Suprapubic skin (tissue), 3 donors: ENCODE results near the gene IFI35.

Experiments
- EP300 ChIP-seq: sonication (generic); formaldehyde crosslinking; IDR thresholded peaks from one replicate; pipeline ENCODE4 v1.6.1; 2017; ENCODE audit warnings: antibody characterized with exemption
- POLR2A ChIP-seq, 2 donors: fragments of 450-650 bp; IDR thresholded peaks; one replicate each; pipeline ENCODE4 v1.6.1; 2017; ENCODE audit warnings: antibody characterized with exemption in 2 of 2, mild to moderate bottlenecking in 2 of 2, moderate library complexity in 2 of 2
- TF ChIP-seq, protein P1 (sequence below), 2 donors: fragments of 200-600 bp in 1 of 2; fragments of 450-650 bp in 1 of 2; sonication (generic) in 1 of 2; IDR thresholded peaks; one replicate each; pipeline ENCODE4 v1.5.1; 2016 to 2019; ENCODE audit warnings: antibody characterized with exemption in 2 of 2, mild to moderate bottlenecking in 1 of 2, moderate library complexity in 1 of 2

DNA sequence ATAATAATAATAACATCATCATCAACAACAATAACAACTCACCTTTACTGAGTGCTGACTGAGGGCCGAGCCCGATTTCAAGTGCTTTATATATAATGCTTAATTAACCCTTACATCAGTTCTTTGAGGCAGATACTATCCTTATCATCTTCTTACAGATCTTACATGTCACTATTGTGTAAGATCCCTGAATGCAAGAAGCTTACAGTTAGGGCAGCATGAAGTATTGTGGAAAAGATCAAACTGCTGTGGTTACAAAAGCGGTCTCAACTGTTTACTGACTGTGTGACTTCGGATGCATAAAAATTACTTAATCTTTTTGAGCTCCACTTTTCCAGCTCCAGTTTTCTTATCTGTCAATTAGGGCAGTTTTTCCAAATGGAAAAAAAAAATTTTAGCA is 12.3 kb downstream of the IFI35 start:
- TF ChIP-seq, protein P1, sequence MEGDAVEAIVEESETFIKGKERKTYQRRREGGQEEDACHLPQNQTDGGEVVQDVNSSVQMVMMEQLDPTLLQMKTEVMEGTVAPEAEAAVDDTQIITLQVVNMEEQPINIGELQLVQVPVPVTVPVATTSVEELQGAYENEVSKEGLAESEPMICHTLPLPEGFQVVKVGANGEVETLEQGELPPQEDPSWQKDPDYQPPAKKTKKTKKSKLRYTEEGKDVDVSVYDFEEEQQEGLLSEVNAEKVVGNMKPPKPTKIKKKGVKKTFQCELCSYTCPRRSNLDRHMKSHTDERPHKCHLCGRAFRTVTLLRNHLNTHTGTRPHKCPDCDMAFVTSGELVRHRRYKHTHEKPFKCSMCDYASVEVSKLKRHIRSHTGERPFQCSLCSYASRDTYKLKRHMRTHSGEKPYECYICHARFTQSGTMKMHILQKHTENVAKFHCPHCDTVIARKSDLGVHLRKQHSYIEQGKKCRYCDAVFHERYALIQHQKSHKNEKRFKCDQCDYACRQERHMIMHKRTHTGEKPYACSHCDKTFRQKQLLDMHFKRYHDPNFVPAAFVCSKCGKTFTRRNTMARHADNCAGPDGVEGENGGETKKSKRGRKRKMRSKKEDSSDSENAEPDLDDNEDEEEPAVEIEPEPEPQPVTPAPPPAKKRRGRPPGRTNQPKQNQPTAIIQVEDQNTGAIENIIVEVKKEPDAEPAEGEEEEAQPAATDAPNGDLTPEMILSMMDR (IDR thresholded peaks at IDR 0.05), result no peak
- TF ChIP-seq POLR2A (IDR thresholded peaks at IDR 0.05) (no peak), EP300 (no peak)
